ENCODE data around the gene TNK1.

The TNK1 gene

GRCh38 chr17:7437369-7437863 is 56.5 kb downstream of the TNK1 start:
- DNase-seq = no peak

GRCh38 chr17:7437950-7438614 is 57.2 kb downstream of the TNK1 start:
- DNase-seq = no peak

GRCh38 chr17:7438656-7439460 is 58.0 kb downstream of the TNK1 start:
- DNase-seq = no peak
